GM12891 (cell line): ENCODE data around the gene KCNE2.

ENCODE experiments used
- PAX5 ChIP-seq: IDR thresholded peaks from 2 replicates; pipeline ENCODE4 v1.6.1; 2011; ENCODE audit warnings: low read length, moderate library complexity, mild to moderate bottlenecking; ENCODE audit not compliant: insufficient read depth, severe bottlenecking
- POLR2A ChIP-seq: IDR thresholded peaks from 2 replicates; pipeline ENCODE4 v1.6.1; 2011; ENCODE audit warnings: low read depth, low read length, control low read depth
- POLR2AphosphoS5 ChIP-seq: IDR thresholded peaks from 2 replicates; pipeline ENCODE4 v1.6.1; 2011; ENCODE audit warnings: low read depth, low read length, control low read depth
- POU2F2 ChIP-seq: IDR thresholded peaks from 2 replicates; pipeline ENCODE4 v1.6.1; 2011; ENCODE audit warnings: low read depth, mild to moderate bottlenecking, control low read depth, low read length, moderate library complexity
- SPI1 ChIP-seq: IDR thresholded peaks from 2 replicates; pipeline ENCODE4 v1.6.1; 2011; ENCODE audit warnings: low read depth, low read length, control low read depth
- TAF1 ChIP-seq: IDR thresholded peaks from 2 replicates; pipeline ENCODE4 v1.6.1; 2011; ENCODE audit warnings: low read depth, low read length, control low read depth

GRCh38 chr21:34331726-34332125 lies 32.1 kb upstream of the KCNE2 start:
- TF ChIP-seq SPI1: no peak
- no peak for TF ChIP-seq POLR2A
- no peak for TF ChIP-seq TAF1
- no peak for TF ChIP-seq POLR2AphosphoS5
- TF ChIP-seq POU2F2: no peak
- no peak for TF ChIP-seq PAX5
